ENCODE results near the gene PCBP3.
"Not testable (repeated sequence)": the region's sequence is repeated elsewhere in the genome, so short reads cannot be mapped to it uniquely, and the experiment has no call there.

Gene PCBP3

DNA sequence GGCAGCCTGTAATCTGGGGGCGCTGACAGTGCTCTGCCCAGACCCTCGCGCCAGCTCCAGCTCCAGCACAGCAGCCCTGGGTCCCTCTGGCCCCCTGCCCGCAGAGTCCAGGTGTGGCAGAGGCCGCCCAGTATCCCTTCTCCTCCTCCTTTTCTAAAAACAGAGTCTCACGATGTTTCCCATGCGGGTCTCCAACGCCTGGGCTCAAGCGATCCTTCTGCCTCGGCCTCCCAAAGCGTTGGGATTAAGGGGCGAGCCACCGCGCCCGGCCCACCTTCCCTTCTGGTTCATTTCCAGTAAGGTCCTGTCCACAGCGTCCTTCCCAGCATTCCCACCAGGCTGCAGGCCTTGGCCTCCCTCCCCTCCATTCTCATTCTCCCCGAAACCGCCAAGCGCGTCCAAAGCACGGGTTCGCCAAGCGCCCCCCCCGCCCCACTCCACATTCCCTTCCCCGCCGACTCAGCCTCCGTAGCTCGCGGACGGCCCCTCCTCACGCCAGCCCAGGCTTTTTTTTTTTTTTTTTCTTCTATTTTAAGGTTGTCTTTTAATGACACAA lies 2.0 kb upstream of the PCBP3 start:
- TF ChIP-seq JUND (IDR thresholded peaks at IDR 0.05; ENCODE audit: low read depth), result no peak
- DNase-seq (ENCODE audit: low read depth in 1 of 2, low spot score in 1 of 2), result no peak

DNA sequence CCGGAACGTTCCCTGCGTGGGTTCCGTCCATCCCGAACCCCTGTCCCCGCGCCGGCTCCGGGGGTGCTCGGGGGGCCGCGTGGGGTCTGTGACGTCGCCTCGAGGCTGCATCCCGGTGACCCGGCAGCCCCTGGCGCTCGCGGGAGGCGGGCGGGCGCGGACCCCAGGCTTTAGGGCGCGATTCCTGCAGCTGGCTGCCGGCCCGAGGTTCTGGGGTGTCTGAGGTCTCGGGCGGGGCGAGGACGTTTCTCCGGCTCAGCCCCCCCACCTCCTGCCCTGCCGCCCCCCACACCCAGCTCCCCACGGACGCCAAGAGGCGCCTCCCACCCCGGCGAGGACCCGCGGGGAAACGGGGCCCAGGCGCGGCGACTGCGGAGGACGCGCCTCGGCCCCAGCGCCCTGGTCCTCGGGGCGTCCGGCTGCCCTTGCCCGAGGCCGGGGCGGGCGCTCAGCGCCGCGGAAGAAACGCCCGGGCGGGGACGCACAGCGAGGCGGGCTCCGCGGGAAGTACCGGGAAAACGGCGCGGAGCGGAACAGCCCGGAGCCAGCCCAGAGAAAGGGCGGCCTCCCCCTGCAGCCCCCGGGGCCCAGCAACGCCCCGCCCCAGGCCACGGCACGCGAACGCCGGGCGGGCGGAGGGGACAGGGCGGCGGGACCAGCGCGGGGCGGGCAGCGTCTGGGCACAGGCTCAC lies 1.3 kb upstream of the PCBP3 start:
- in situ Hi-C loops (cut with HindIII; ENCODE audit: low pct_unique_long_range_greater_than_20kb, low sequenced_read_pairs), result no loop called here
- TF ChIP-seq JUND (IDR thresholded peaks at IDR 0.05; ENCODE audit: low read depth), result no peak
- DNase-seq (ENCODE audit: low read depth in 1 of 2, low spot score in 1 of 2), result no peak

More for the DNA sequence above, 2.0 kb upstream of the PCBP3 start:
- in situ Hi-C loops (cut with HindIII; ENCODE audit: low pct_unique_long_range_greater_than_20kb, low sequenced_read_pairs), result no loop called here

DNA sequence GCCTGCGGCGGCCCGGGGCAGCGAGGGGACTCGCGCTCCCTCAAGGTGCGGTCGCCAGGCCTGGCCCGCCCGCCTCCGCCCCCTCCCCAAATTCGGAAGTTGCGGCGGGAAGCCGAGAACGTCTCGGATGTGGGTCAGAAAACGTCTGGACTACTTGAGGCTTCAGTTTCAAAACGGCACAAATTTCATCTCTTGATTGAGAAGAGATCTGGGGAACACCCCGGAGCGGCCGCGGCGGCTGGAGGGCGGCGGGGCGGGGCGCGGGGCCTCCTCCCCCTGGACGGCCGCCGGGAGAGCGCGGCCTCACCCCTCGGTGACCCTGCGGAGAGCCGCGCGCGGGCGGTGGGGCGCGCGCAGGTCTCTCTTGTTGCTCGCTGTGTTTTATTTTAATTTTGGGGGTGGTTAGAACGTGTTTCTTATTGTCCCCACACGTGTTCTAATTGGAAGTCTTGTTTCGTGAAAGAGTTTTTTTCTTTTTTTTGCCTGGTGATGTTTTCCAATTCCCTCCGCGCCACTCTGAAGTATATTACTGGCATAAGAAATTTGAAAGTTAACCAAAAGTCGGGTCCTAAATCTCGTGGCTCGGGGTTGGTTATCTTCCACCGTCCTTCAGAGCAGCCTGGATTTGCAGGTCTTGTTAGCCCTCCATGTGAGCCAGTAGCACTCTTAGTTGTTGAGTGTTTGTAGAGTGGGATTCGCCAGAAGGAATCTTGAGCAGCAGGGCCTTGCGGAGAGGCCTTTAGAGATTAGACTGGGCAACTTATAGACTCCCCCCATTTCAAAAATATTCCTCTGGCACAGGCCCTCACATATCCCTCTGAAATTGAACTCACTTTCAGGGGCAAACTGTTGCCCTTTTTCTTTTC lies 749 bp downstream of the PCBP3 start:
- no peak for DNase-seq (ENCODE audit: low read depth in 1 of 2, low spot score in 1 of 2)
- no peak for TF ChIP-seq JUND (IDR thresholded peaks at IDR 0.05; ENCODE audit: low read depth)
- in situ Hi-C loops (cut with HindIII; ENCODE audit: low pct_unique_long_range_greater_than_20kb, low sequenced_read_pairs), result no loop called here

DNA sequence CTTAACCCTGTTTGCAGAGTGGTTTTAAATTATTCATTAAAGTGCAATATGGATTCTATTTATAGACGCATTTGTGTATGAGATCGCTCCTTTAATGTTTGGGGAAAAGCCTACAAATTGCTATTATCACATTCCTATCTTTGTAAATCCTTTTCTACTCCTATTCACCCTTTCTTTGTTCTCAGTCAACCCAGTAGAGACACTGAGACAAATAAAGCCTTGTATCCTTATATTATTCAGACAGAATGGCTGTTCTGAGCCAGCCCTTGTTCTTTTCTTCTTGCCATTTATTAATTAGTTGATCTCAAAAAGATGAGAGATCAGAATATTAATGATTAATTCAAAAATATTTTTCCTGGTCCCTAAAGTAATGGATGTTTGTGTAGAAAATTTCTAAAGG lies 8.4 kb downstream of the PCBP3 start:
- in situ Hi-C loops (cut with HindIII; ENCODE audit: low pct_unique_long_range_greater_than_20kb, low sequenced_read_pairs), result no loop called here
- DNase-seq (ENCODE audit: low read depth in 1 of 2, low spot score in 1 of 2), result no peak
- no peak for TF ChIP-seq JUND (IDR thresholded peaks at IDR 0.05; ENCODE audit: low read depth)

DNA sequence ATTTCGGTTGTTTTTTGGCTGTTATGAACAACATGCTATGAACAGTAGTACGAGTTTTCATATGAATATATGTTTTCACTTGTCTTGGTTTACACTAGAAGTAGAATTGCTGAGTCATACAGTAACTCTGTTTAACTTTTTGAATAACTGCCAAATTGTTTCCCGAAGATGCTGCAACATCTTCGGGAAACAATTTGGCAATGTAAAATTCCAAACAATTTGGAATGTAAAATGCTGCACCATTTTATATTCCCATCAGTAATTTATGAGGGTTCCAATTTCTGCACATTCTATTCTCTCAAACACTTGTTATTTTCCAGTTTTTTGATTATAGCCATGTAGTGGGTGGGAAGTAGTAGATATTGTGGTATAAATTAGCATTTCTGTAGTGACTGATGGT lies 11.6 kb downstream of the PCBP3 start:
- in situ Hi-C loops (cut with HindIII; ENCODE audit: low pct_unique_long_range_greater_than_20kb, low sequenced_read_pairs), result no loop called here
- no peak for DNase-seq (ENCODE audit: low read depth in 1 of 2, low spot score in 1 of 2)
- no peak for TF ChIP-seq JUND (IDR thresholded peaks at IDR 0.05; ENCODE audit: low read depth)

DNA sequence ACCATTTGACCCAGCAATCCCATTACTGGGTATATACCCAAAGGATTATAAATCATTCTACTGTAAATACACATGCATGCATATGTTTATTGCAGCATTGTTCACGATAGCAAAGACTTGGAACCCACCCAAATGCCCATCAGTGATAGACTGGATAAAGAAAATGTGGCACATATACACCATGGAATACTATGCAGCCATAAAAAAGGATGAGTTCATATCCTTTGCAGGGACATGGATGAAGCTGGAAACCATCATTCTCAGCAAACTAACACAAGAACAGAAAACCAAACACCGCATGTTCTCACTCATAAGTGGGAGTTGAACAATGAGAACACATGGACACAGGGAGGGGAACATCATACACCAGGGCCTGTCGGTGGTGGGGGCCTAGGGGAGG lies 12.6 kb downstream of the PCBP3 start:
- in situ Hi-C loops (cut with HindIII; ENCODE audit: low pct_unique_long_range_greater_than_20kb, low sequenced_read_pairs); DNase-seq (ENCODE audit: low read depth in 1 of 2, low spot score in 1 of 2): not testable (repeated sequence)

DNA sequence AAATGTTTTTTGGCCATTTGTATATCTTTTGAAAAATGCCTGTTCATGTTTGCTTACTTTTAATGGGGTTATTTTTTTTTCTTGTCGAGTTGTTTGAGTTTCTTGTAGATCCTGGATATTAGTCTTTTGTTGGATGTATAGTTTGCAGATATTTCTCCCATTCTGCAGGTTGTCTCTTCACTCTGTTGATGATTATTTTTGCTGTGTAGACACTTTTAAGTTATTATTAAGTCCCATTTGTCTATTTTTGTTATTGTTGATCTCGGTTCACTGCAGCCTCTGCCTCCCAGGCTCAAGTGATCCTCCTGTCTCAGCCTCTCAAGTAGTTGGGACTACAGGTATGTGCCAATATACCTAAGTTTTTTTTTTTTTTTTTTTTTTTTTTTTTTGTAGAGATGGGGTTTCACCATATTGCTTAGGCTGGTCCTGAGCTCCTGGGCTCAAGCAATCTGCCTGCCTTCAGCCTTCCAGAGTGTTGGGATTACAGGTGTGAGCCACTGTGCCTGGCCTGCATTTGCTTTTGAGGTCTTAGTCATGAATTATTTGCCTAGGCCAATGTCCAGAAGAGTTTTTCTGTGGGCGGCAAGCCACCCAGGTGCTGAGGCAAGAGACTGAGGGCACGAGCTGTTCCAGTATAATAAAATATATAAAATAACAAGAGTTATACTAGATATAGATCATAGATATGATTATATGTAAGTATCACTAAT lies 18.5 kb downstream of the PCBP3 start:
- in situ Hi-C loops (cut with HindIII; ENCODE audit: low pct_unique_long_range_greater_than_20kb, low sequenced_read_pairs); DNase-seq (ENCODE audit: low read depth in 1 of 2, low spot score in 1 of 2): not testable (repeated sequence)

DNA sequence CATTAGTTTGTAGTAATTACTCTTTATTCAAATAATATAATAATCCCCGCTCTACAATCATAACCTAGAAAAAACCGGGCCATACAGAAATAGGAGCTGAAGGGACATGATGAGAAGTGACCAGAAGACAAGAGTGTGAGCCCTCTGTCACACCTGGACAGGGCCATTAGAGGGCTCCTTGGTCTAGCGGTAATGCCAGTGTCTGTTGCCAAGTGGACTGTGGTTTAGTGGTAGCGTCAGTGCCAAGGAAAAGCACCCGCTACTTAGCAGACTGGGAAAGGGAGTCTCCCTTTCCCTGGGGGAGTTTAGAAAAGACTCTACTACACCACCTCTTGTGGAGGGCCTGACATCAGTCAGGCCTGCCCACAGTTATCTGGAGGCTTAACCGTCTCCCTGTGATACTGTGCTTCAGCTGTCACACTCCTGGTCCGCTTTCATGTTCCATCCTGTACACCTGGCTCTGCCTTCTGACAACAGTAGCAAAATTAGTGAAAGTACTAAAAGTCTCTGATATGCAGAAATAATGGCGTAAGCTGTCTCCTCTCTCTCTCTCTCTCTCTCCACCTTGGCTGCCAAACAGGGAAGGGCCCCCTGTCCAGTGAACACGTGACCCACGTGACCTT lies 19.2 kb downstream of the PCBP3 start:
- peak in 1 of 2 experiments; percentile 63 for DNase-seq (ENCODE audit: low read depth in 1 of 2, low spot score in 1 of 2)
- in situ Hi-C loops (cut with HindIII; ENCODE audit: low pct_unique_long_range_greater_than_20kb, low sequenced_read_pairs), result not testable (repeated sequence)

DNA sequence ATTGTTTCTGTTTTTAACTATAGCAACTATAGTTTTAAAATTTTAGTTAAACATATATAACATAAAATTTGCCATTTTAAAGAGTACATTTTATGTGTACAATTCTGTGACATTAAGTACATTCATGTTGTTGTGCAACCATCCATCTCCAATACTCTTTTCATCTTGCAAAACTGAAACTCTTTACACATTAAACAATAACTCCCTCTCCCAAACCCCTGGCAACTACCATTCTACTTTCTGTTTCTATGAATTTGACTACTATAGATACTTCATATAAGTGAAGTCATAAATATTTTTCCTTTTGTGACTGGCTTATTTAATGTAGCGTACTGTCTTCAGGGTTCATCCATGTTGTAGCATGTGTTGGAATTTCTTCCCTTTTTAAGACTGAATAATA lies 25.9 kb downstream of the PCBP3 start:
- in situ Hi-C loops (cut with HindIII; ENCODE audit: low pct_unique_long_range_greater_than_20kb, low sequenced_read_pairs), result no loop called here
- TF ChIP-seq JUND (IDR thresholded peaks at IDR 0.05; ENCODE audit: low read depth), result no peak

DNA sequence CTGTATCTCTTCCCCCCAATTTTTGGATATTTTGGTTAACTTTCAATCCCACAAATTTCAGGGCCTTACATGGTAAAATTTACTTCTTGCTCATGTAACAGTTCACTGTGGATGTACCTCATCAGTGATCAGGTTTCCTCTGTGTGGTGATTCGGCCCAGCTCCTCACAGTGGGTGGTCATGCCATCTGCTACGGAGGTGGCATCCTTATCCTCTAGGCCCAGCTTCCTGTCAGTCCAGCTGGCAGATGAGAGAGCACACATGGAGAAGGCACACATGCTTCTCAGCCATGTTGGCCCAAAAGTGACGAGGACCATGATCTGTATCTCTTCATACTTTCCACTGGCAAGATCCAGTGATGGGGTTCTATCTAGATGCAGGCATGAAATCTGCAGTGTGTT lies 27.2 kb downstream of the PCBP3 start:
- in situ Hi-C loops (cut with HindIII; ENCODE audit: low pct_unique_long_range_greater_than_20kb, low sequenced_read_pairs), result no loop called here
- no peak for TF ChIP-seq JUND (IDR thresholded peaks at IDR 0.05; ENCODE audit: low read depth)
- DNase-seq (ENCODE audit: low read depth in 1 of 2, low spot score in 1 of 2), result no peak

More for the DNA sequence above, 25.9 kb downstream of the PCBP3 start:
- DNase-seq (ENCODE audit: low read depth in 1 of 2, low spot score in 1 of 2), result no peak

DNA sequence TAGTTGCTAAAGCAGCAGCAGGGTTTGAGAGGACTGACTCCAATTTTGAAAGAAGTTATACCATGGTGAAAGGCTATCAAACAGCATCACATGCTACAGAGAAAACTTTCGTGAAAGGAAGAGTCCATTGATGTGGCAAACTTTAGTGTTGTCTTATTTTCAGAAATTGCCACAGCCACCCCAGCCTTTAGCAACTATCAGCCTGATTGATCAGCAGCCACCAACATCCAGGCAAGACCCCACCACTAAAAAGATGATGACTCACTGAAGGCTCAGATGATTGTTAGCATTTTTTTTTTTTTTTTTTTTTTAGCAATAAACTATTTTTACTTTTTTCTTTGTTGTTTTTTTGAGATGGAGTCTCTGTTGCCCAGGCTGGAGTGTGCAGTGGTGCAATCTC lies 35.3 kb downstream of the PCBP3 start:
- in situ Hi-C loops (cut with HindIII; ENCODE audit: low pct_unique_long_range_greater_than_20kb, low sequenced_read_pairs); DNase-seq (ENCODE audit: low read depth in 1 of 2, low spot score in 1 of 2): not testable (repeated sequence)

DNA sequence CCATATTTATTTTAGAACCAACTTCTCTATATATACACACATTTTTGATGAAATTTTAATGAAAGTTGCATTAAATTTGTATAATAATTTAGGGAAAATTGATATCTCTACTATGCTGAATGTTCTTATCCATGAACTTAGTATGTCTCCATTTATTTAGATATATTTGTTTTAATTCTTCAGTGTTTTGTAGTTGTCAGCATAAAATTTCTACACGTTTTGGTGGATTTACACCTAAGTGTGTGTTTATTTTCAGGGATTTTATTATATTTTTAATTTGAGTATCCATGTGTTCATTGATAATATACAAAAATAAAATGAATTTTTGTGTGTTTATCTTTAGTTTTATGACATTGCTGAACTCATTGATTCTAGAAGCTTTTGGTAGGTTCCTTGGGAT lies 36.7 kb downstream of the PCBP3 start:
- no peak for TF ChIP-seq JUND (IDR thresholded peaks at IDR 0.05; ENCODE audit: low read depth)
- in situ Hi-C loops (cut with HindIII; ENCODE audit: low pct_unique_long_range_greater_than_20kb, low sequenced_read_pairs), result no loop called here
- no peak for DNase-seq (ENCODE audit: low read depth in 1 of 2, low spot score in 1 of 2)

All from T47D (cell line).